GM12878 (cell line): ENCODE data around the gene GIGYF1.
"Not testable (repeated sequence)": the region's sequence is repeated elsewhere in the genome, so short reads cannot be mapped to it uniquely, and the experiment has no call there.

ENCODE experiments used
- BACH1 ChIP-seq: fragments of 450-650 bp; IDR thresholded peaks from 2 replicates; pipeline ENCODE4 v1.6.1; 2017; ENCODE audit warnings: mild to moderate bottlenecking, borderline replicate concordance
- BRCA1 ChIP-seq: IDR thresholded peaks from 2 replicates; pipeline ENCODE4 v1.6.1; 2011; ENCODE audit warnings: low read depth, low read length, improper control_type of control experiment
- CBX3 ChIP-seq: fragments of 200-600 bp; sonication (generic); IDR thresholded peaks from 2 replicates; pipeline ENCODE4 v1.6.1; 2016; ENCODE audit warnings: low read depth, borderline replicate concordance
- CTCF ChIP-seq, 3 experiments: IDR thresholded peaks in 2 of 3; conservative IDR thresholded peaks in 1 of 3; 2 replicates each; pipeline ENCODE4 v1.5.1; 2011; ENCODE audit warnings: low read depth in 3 of 3, low read length in 3 of 3, mild to moderate bottlenecking in 3 of 3, control low read depth in 2 of 3, moderate library complexity in 2 of 3, inconsistent platforms in 1 of 3, mixed read lengths in 1 of 3; ENCODE audit not compliant: control insufficient read depth in 2 of 3, insufficient read depth in 1 of 3; ENCODE audit errors: extremely low read depth in 1 of 3
- MXI1 ChIP-seq: fragments of 150-350 bp; IDR thresholded peaks from 2 replicates; pipeline ENCODE4 v1.6.1; 2011; ENCODE audit warnings: low read depth, mild to moderate bottlenecking, inconsistent platforms, low read length, improper control_type of control experiment
- NRF1 ChIP-seq: conservative IDR thresholded peaks from 2 replicates; pipeline ENCODE4 v1.6.1; 2011; ENCODE audit warnings: mild to moderate bottlenecking, low read depth, low read length, improper control_type of control experiment
- POLR2A ChIP-seq: IDR thresholded peaks from 2 replicates; pipeline ENCODE4 v1.6.1; 2011; ENCODE audit warnings: low read depth, mild to moderate bottlenecking, low read length
- POLR2AphosphoS2 ChIP-seq: IDR thresholded peaks from 2 replicates; pipeline ENCODE4 v1.6.1; 2011; ENCODE audit warnings: low read depth, mild to moderate bottlenecking, low read length, improper control_type of control experiment, moderate library complexity
- RBBP5 ChIP-seq: fragments of 200-600 bp; sonication (generic); conservative IDR thresholded peaks from 2 replicates; pipeline ENCODE4 v1.6.1; 2016
- RCOR1 ChIP-seq: conservative IDR thresholded peaks from 2 replicates; pipeline ENCODE4 v1.6.1; 2012; ENCODE audit warnings: low read depth, low read length, improper control_type of control experiment
- SP1 ChIP-seq: IDR thresholded peaks from one replicate; pipeline ENCODE4 v1.6.1; 2011; ENCODE audit warnings: low read depth, low read length
- YY1 ChIP-seq: IDR thresholded peaks from 2 replicates; pipeline ENCODE4 v1.6.1; 2011; ENCODE audit warnings: low read depth, mild to moderate bottlenecking, low read length
- ZNF274 ChIP-seq: IDR thresholded peaks from one replicate; pipeline ENCODE4 v1.8.0; 2011; ENCODE audit not compliant: insufficient read length, insufficient read depth
- TF ChIP-seq, protein P1 (sequence below): IDR thresholded peaks from 2 replicates; pipeline ENCODE4 v1.6.1; 2011; ENCODE audit warnings: low read depth, mild to moderate bottlenecking, low read length, moderate library complexity, borderline replicate concordance; ENCODE audit errors: extremely low read depth

GRCh38 chr7:100717073-100717472 lies 23.0 kb upstream of the GIGYF1 start:
- not testable (repeated sequence) for TF ChIP-seq CTCF (IDR thresholded peaks at IDR 0.05 in 2 of 3, conservative IDR thresholded peaks at IDR 0.05 in 1 of 3; ENCODE audit: control insufficient read depth in 2 of 3, extremely low read depth in 1 of 3, insufficient read depth in 1 of 3, low read depth in 3 of 3, low read length in 3 of 3); BRCA1; CBX3; MXI1; POLR2A; RBBP5; YY1; BACH1; ZNF274; SP1; NRF1; RCOR1; POLR2AphosphoS2
- TF ChIP-seq, protein P1, sequence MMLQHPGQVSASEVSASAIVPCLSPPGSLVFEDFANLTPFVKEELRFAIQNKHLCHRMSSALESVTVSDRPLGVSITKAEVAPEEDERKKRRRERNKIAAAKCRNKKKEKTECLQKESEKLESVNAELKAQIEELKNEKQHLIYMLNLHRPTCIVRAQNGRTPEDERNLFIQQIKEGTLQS = not testable (repeated sequence)
